Endodermal cell (in vitro differentiated cells): ENCODE results near the gene ATRNL1. TPM values are rescaled to one million over a fixed set of nuclear protein-coding genes. Genes with fewer than 3 reads are reported as not detected.

Experiments
- DNase-seq: peaks from one replicate; pipeline ENCODE4 v3.0.0-alpha.2; 2017
- H3K27ac ChIP-seq: 2 replicates; pipeline ENCODE4 v1.5.1; 2013; ENCODE audit warnings: mild to moderate bottlenecking, low read depth, low read length, moderate library complexity
- H3K27me3 ChIP-seq: 2 replicates; pipeline ENCODE4 v1.6.1; 2013; ENCODE audit warnings: mild to moderate bottlenecking, low read length, moderate library complexity; ENCODE audit not compliant: insufficient read depth, control insufficient read depth, poor library complexity, severe bottlenecking
- H3K36me3 ChIP-seq: 2 replicates; pipeline ENCODE4 v1.7.0; 2013; ENCODE audit warnings: mild to moderate bottlenecking, low read length, moderate library complexity; ENCODE audit not compliant: control insufficient read depth, insufficient read depth
- H3K4me1 ChIP-seq: one replicate; pipeline ENCODE4 v1.7.0; 2013; ENCODE audit warnings: low read length; ENCODE audit not compliant: control insufficient read depth, insufficient read depth
- H3K4me3 ChIP-seq: 2 replicates; pipeline ENCODE4 v1.5.1; 2013; ENCODE audit warnings: mild to moderate bottlenecking, low read length, moderate library complexity
- H3K9ac ChIP-seq: 2 replicates; pipeline ENCODE4 v1.6.1; 2013; ENCODE audit warnings: mild to moderate bottlenecking, low read length, moderate library complexity; ENCODE audit not compliant: poor library complexity, severe bottlenecking; ENCODE audit errors: extremely low read depth
- H3K9me3 ChIP-seq: 2 replicates; pipeline ENCODE4 v1.6.1; 2013; ENCODE audit warnings: mild to moderate bottlenecking, low read length, moderate library complexity; ENCODE audit not compliant: control insufficient read depth
- H3K27ac Mint-ChIP-seq: 2 replicates; pipeline ENCODE4 v1.8.0; 2020; ENCODE audit warnings: mixed read lengths
- H3K27me3 Mint-ChIP-seq: 2 replicates; pipeline ENCODE4 v1.8.0; 2021; ENCODE audit warnings: mild to moderate bottlenecking, mixed read lengths; ENCODE audit not compliant: insufficient read depth
- H3K36me3 Mint-ChIP-seq: 2 replicates; pipeline ENCODE4 v1.8.0; 2020; ENCODE audit warnings: low read depth, mixed read lengths
- H3K4me1 Mint-ChIP-seq: 2 replicates; pipeline ENCODE4 v1.8.0; 2020; ENCODE audit warnings: mixed read lengths
- H3K4me3 Mint-ChIP-seq: 2 replicates; pipeline ENCODE4 v1.8.0; 2020; ENCODE audit warnings: mild to moderate bottlenecking, moderate library complexity, mixed read lengths
- H3K9me3 Mint-ChIP-seq: 2 replicates; pipeline ENCODE4 v1.8.0; 2020; ENCODE audit warnings: mild to moderate bottlenecking, mixed read lengths
- CTCF ChIP-seq: fragments of 200-600 bp; sonication (generic); conservative IDR thresholded peaks from 2 replicates; pipeline ENCODE4 v1.5.0; 2021; ENCODE audit warnings: antibody characterized with exemption, mild to moderate bottlenecking
- WGBS, 2 experiments: methylation state at CpG; one replicate each; pipeline versions ENCODE4 v1.1.5 to v1.1.7; 2013; ENCODE audit warnings: missing lambda C conversion rate in 2 of 2, mixed read lengths in 1 of 2; ENCODE audit not compliant: insufficient coverage in 1 of 2, insufficient read length in 1 of 2; 5-methylcytosine and 5-hydroxymethylcytosine counted together
- total RNA-seq, 2 donors: library from RNA; stranded (reverse); fragmentation: NEBNext Ultra II Directional in 1 of 2; extraction: Animal tissue kit (Norgen Biotek cat#: 25700) in 1 of 2; gene quantifications; 2 replicates in 1 of 2; 3 replicates in 1 of 2; pipeline ENCODE4 v1.2.1, GENCODE V29; 2021

Gene ATRNL1
- total RNA-seq, 2 donors from 2014 or later, result 8.0 to 9.0 TPM

GRCh38 chr10:115762029-115762428 is 668.9 kb downstream of the ATRNL1 start:
- no peak overlapping the region for H3K9ac ChIP-seq
- H3K27ac Mint-ChIP-seq, result no peak overlapping the region
- H3K4me1 ChIP-seq, result no peaks in the 10 kb centered on the region
- DNase-seq, result no peak
- H3K27me3 Mint-ChIP-seq, result no peaks in the 10 kb centered on the region
- no peak overlapping the region for H3K4me3 Mint-ChIP-seq
- no peaks in the 10 kb centered on the region for H3K4me1 Mint-ChIP-seq
- TF ChIP-seq CTCF, result no peak
- H3K9me3 Mint-ChIP-seq, result peaks cover 2% of the 10 kb centered on the region
- H3K27ac ChIP-seq, result no peak overlapping the region
- H3K9me3 ChIP-seq, result no peaks in the 10 kb centered on the region
- no peak overlapping the region for H3K4me3 ChIP-seq
- H3K36me3 Mint-ChIP-seq, result no peaks in the 10 kb centered on the region
- no peaks in the 10 kb centered on the region for H3K36me3 ChIP-seq
- no peaks in the 10 kb centered on the region for H3K27me3 ChIP-seq

- TF ChIP-seq CTCF, result no peak
- no peak overlapping the region for H3K4me3 ChIP-seq
- no peak overlapping the region for H3K27ac ChIP-seq
- no peaks in the 10 kb centered on the region for H3K27me3 Mint-ChIP-seq
- no peak overlapping the region for H3K9ac ChIP-seq
- no peak overlapping the region for H3K4me3 Mint-ChIP-seq
- no peaks in the 10 kb centered on the region for H3K27me3 ChIP-seq
- no peak for DNase-seq
- peaks cover 2% of the 10 kb centered on the region for H3K4me1 Mint-ChIP-seq
- no peaks in the 10 kb centered on the region for H3K9me3 Mint-ChIP-seq
- no peaks in the 10 kb centered on the region for H3K36me3 Mint-ChIP-seq
- H3K9me3 ChIP-seq, result no peaks in the 10 kb centered on the region
- H3K4me1 ChIP-seq, result no peaks in the 10 kb centered on the region
- H3K36me3 ChIP-seq, result no peaks in the 10 kb centered on the region
- H3K27ac Mint-ChIP-seq, result no peak overlapping the region
Measured at GRCh38 chr10:115771755-115772154, 678.6 kb downstream of the ATRNL1 start.

DNA sequence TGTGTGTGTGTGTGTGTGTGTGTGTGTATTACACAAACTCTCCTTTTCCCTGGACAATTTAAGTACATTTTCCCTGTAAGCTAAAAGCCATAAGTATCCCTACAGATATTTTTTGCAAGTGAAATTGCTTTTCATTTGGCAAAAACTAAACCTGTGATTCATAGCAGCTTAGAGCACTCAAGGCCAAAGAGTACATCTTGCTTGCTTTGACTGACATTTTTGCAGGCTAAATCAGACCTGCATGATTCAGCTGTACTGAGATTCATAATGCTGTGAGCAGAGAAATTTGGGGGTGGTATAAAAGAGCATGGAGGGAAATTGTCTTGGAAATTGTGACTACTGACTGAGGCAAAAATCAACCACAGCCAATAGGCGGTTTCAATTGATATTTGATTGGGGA is 679.4 kb downstream of the ATRNL1 start:
- no peak overlapping the region for H3K4me3 ChIP-seq
- no peak overlapping the region for H3K27ac ChIP-seq
- DNase-seq, result no peak
- H3K9me3 ChIP-seq, result no peaks in the 10 kb centered on the region
- Mint-ChIP-seq H3K9me3 (no peaks in the 10 kb centered on the region), H3K27ac (no peak overlapping the region), H3K4me3 (no peak overlapping the region), H3K4me1 (peaks cover 2% of the 10 kb centered on the region), H3K27me3 (no peaks in the 10 kb centered on the region), H3K36me3 (no peaks in the 10 kb centered on the region)
- no peaks in the 10 kb centered on the region for H3K4me1 ChIP-seq
- H3K9ac ChIP-seq, result no peak overlapping the region
- H3K27me3 ChIP-seq, result no peaks in the 10 kb centered on the region
- WGBS, 2 experiments, result 80% methylated on average over 1 of the region's 1 CpG; no CpG with 5 or more reads in 1 of the 2 experiments
- no peak for TF ChIP-seq CTCF
- no peaks in the 10 kb centered on the region for H3K36me3 ChIP-seq
